Right lobe of liver (tissue), 4 donors: ENCODE results near the gene SCFD2.

ENCODE experiments used
- CTCF ChIP-seq, 4 donors: fragments of 200-600 bp in 3 of 4; fragments of 450-650 bp in 1 of 4; IDR thresholded peaks; one replicate each; pipeline versions ENCODE4 v1.5.1 to v1.8.0; 2016 to 2022; ENCODE audit warnings: antibody characterized with exemption in 4 of 4, mild to moderate bottlenecking in 2 of 4
- POLR2A ChIP-seq: fragments of 450-650 bp; IDR thresholded peaks from one replicate; pipeline ENCODE4 v1.6.1; 2017; ENCODE audit warnings: antibody characterized with exemption, mild to moderate bottlenecking
- donor health status: DM: no; HTN: no; CAD: no.
- donor health status: DM: no; HTN: no; CAD: no.
- donor health status: DM: no; HTN: yes; CAD: no.

GRCh38 chr4:52954560-52955170 lies 411.2 kb downstream of the SCFD2 start:
- TF ChIP-seq CTCF (IDR thresholded peaks at IDR 0.05) (no peak), POLR2A (no peak)
